Hematopoietic multipotent progenitor cell treated with erythropoietin and hydrocortisone succinate and interleukin-3 and kit ligand, for 17 days (in vitro differentiated cells): Measurements from ENCODE around the gene LRRIQ1.
"Not testable (repeated sequence)": the region's sequence is repeated elsewhere in the genome, so short reads cannot be mapped to it uniquely, and the experiment has no call there.

Experiments
- DNase-seq: peaks from one replicate; pipeline ENCODE4 v3.0.0-alpha.2; 2015; ENCODE audit warnings: low spot score

The LRRIQ1 gene, protein sequence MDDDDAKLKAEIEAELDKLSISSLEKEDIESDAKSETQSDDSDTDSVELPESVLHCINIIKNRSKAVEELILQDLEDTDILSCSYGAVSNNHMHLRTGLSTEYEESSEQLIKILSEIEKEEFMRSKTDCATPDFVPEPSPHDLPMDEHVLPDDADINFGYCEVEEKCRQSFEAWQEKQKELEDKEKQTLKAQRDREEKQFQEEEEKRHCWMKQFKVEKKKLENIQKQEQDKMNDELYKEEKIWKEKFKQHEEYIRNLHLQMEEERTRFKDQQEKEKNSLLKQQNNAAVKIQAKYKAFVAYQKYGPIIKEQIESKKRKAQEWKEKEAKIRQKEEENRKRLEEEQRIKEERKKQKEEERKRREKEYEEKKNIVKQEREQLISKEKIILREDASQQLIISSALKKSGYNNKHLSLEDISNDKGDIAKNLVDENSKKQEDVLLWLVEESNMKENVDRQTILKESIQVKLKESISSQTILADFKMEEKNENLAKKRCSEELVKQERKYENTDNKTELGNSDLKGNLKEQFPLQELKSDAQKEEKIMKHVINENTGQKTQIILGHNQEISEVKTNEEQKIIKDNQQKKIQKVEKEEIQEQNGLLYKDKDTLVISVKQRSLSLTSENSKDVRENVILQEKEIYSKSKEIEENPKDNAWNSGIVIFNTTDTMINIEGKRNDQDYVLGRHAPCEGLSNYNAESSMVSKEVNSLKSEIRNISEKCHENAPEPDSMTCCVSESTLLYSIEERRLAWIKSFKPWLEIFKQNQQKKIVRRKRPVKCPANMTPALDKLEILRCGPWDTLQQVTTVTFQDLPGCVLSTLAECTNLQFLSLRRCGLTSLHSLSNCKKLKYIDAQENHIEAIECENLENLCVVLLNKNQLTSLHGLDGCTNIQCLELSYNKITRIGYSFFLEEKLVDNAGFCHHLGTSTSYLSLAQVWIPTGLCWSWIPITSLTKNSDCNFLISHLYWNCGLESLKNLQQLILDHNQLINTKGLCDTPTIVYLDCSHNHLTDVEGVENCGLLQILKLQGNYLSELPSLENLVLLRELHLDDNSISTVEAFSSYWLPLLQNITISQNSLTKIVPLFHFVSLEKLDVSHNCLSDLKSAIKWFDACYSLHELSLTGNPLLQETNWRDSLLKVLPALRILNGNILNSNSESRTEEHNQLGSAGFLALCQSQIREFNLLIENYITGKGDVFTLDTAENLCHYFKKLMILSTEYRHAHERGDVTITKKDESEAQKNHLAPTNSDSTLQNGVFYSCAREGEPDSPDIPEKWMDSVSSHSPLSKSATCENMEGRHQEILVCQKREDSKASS (N-terminal part only)

DNA sequence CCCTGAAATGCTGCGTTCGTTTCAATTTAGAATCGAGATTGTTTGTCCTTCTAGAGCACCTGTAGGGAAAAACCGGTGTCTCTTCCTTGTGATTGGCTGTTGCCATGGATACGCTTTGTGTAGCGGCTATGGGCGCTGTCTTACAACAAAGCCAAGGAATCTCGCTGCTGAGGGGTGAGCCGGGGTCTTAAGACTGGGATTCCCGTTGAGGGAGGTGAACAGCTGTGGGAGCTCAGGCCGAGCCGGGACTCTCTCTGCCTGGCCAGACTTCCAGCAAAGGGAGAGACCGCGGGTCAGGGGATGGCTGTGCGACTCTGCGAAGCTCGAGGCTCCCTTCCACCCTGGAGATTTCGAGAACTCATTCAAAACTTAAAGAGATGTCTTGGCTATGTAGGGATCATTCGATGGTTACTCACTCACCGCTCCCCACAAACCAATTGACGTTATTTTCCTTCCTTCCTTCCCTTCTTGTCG, at the start of gene LRRIQ1, which contains the start of gene TSPAN19:
Gene LRRIQ1, plus strand, starts transcription at position 118 of the 474 bp plus-strand sequence. CDS start 1,826 bp downstream, outside the sequence.
Gene TSPAN19, minus strand, starts transcription at position 44 of the 474 bp plus-strand sequence. CDS start 6,331 bp downstream, outside the sequence.
- DNase-seq: no peak

DNA sequence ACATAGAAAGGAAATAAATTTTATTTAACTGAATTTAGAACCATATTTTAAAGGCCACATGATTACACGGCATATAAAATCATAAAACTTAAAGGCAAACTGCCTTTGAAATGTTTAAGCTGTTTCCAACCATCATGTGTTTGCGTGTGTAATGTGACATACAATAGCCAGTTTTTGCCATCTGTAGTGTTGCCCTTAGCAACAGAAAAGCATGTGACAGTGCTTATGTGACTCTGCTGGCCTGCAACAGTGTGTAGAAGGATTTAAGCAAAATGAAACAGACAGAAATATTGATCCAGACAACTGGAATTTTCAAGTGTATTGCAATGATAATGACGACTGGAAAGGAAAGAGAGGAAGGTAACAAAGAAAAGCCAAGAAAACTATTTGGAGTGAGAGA, 49.6 kb upstream of the LRRIQ1 start:
- no peak for DNase-seq

DNA sequence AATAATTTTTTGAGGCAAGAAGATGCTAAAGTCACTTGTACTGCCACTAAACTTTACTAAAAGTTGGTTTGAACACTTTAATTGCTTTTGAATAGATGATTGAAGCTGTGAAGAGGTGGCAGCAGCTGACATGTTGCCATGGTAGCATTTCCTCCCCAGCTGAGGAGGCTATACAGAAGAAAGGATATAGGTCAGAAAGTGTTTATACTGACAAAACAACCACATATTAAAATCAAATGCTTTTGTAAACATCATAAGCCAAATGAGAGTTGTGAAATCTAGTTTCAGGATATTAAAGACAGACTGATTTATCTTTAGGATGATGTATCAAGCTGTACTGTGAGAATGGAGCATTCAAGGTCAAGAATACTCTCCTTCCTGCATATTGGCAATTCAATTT, 41.7 kb upstream of the LRRIQ1 start:
- no peak for DNase-seq

DNA sequence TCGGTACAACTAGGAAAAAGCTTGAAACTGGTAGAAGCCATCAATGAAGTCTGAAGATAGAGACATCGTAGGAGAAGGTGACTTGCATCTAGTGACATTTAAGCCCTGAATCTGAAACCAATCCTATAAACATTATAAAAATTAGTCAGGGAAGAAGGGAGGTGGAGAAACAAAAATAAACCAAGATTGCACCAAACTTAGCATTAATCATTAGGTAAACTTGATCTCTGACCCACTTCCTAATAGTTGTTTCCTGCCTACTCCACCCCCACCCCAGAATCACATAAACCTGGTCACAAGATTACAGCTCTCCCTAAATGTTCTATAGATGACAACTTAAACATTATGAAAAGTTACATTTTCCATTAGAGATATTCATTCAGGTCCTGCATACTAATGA, 40.5 kb upstream of the LRRIQ1 start:
- no peak for DNase-seq

DNA sequence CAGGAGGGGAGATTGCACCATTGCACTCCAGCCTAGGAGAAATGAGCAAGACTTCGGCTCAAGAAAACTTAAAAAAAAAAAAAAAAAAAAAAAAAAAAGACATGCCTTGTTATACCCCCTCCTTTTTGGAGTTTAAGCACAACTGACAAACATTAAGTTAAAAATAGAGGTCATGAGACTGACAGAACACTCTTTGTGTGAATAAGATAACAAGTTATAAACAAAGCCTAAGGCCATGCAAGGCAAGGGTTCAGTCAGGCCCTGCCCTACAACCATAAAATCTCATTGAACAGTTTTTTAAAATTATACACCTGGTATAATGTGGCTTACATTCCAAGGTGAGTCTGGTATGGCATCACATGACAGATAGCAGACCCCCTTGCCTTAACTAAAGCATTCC, 39.4 kb upstream of the LRRIQ1 start:
- DNase-seq: no peak

DNA sequence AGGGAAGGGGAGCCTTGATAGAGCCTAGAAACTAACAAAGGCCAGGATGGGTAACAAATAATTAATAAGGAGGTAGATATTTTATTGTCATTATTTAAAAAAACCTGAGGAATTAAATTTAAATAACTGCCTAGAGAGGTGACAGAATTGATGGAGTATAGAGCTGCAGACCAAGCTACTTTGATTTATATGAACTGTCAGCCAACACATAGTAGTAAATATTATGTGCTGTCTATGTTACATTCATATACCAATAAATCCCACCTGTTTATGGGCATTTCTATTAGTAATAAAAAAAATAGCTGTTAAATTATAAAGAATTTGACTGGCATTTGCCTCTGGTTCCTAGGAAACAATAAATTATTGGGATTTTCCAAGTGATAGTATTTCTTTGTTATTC, 37.8 kb upstream of the LRRIQ1 start:
- no peak for DNase-seq

DNA sequence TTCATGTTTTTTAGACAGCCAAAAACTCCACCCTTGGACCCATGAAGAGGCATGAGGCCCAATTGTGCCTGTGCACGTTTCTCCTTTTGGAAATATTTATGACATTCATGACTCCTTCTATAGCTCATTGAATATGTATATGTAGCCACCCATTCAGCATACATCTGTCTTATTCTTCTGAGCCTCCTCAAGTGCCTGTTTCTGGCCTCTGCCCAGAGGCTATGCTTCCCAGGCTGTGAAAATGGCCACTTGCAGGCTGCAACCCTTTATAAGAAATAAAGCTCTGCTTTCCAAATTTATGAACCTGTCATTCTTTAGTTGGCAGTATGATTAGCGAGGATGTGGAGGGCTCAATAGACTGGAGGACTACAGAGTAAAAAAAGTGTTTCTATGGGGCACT, 35.4 kb upstream of the LRRIQ1 start:
- DNase-seq: no peak

DNA sequence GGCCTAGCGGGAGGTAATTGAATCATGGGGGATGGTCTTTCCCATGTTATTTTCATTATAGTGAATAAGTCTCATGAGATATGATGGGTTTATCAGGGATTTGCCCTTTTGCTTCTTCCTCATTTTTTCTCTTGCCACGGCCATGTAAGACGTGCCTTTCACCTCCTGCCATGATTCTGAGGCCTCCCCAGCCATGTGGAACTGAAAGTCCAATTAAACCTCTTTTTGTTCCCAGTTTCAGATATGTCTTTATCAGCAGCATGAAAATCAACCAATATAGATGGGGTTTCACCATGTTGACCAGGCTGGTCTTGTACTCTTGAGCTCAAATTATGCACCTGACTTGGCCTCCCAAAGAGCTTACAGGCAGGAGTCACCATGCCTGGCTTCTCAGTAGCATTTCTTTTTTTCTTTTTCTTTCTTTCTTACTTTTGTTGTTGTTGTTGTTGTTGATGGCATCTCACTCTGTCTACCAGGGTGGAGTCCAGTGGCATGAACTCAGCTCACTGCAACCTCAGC, 33.3 kb upstream of the LRRIQ1 start:
- DNase-seq: no peak

DNA sequence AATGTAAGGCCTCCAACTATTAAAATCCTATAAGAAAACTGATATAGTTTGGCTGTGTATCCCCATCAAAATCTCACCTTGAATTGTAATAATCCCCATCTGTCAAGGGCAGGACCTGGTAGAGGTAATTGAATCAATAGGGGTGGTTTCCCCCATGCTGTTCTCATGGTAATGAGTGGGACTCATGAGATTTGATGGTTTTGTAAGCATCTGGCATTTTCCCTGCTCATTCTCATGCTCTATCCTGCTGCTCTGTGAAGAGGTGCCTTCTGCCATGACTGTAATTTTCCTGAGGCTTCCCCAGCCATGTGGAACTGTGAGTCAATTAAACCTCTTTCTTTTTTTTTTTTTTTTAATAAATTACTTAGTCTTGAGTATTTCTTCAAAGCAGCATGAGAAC, 31.9 kb upstream of the LRRIQ1 start:
- no peak for DNase-seq

DNA sequence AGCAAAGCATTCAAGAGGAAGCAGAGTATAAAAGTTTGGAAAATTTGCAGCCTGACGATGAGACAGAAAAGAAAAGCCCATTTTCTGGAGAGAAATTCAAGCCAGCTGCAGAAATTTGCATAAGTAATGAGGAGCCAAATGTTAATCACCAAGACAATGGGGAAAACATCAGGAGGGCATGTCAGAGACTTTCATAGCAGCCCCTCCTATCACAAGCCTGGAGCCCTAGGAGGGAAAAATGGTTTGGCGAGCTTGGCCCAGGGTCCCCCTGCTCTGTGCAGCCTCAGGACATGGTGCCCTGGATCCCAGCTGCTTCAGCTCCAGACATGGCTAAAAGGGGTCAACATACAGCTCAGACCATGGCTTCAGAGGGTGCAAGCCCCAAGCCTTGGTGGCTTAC, 31.1 kb upstream of the LRRIQ1 start:
- not testable (repeated sequence) for DNase-seq

DNA sequence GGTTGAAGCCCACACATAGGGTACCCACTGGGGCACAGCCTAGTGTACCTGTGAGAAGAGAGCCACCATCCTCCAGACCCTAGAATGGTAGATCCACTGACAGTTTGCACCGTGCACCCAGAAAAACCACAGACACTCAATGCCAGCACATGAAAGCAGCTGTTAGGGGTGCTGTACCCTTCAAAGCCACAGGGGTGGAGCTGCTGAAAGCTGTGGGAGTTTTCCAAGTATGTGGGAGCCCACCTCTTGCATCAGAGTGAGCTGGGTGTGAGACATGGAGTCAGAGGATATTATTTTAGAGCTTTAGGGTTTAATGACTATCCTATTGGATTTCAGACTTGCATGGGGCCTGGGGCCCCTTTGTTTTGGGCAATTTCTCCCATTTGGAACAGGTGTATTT, 30.5 kb upstream of the LRRIQ1 start:
- no peak for DNase-seq

DNA sequence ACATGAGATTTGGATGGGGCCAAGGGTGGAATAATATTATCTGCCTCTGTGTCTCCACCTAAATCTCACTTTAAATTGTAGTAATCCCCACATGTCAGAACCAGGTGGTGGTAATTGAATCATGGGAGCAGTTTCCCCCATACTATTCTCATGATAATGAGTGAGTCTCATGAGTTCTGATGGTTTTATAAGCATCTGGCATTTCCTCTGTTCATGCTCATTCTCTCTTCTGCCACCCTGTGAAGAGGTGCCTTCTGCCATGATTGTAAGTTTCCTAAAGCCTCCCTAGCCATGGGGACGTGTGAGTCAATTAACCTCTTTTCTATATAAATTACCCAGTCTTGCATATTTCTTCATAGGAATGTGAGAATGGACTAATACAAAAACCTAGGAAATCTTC, 29.9 kb upstream of the LRRIQ1 start:
- DNase-seq: no peak

DNA sequence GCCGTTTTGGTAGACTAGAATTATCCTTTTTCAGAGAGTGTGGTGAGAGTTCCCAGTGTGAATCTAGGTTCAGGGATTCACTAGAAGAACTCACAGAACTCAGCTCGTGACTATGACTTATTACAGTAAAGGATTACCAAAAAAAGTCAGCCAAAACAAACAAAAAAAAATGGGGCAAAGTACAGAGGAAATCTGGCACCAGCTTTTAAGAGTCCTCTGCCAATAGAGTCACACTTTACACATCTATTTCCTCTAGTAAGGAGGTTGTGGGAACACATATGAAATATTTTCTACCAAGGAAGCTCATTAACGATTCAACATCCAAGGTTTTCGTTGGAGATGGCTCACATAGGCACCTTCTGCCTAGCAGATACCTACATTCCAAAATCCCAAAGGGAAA, 28.3 kb upstream of the LRRIQ1 start:
- DNase-seq: no peak

DNA sequence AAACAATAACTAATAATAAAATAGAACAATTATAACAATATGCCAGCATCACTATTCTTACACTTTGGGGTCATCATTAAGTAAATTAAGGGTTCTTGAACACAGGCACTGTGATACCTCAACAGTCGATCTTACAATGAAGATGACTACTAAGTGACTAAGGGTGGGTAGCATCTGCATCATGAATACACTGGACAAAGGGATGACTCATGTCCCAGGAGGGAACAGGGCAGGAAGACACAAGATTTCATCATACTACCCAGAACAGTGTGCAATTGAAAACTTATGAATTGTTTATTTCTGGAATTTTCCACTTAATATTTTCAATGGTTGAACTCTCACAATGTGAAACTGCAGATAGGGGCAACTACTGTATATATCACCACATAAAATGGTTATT, 19.7 kb upstream of the LRRIQ1 start:
- DNase-seq: no peak

DNA sequence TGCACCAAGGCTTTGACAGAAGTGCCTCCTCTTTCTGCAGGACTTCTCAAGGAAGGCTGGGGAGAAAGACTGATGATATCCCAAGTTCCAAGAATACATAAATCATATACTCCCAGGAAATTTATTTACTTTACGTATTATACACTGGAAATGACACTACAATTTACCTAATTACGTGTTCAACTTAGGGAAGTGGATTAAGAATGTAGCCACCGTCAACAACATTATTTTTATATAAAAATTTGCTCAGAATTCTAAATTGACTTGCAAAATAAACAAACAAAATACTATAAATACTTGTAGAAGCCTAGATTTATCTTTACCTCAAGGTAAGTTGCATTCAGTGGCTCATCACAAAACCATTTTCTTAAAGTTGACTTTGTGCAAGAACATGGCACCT, 19.0 kb upstream of the LRRIQ1 start:
- DNase-seq: no peak

DNA sequence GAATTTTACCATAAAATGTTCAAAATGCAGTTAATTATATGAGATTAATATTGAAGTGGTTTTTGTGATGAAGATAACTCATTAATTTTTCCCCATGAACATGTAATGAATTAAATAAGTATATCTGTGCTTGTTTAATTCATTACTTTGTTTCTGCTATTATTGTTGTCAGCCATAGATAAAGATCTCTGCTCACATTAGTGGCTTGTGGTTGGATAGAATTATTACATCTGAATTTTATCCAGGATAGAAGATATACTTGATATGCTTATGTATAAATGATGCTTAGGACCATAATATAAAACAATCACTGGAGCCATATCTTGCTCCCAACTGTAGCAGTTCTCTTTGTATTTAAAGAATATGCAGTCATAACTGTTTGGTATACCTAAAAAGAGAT, 18.5 kb upstream of the LRRIQ1 start:
- DNase-seq: no peak

DNA sequence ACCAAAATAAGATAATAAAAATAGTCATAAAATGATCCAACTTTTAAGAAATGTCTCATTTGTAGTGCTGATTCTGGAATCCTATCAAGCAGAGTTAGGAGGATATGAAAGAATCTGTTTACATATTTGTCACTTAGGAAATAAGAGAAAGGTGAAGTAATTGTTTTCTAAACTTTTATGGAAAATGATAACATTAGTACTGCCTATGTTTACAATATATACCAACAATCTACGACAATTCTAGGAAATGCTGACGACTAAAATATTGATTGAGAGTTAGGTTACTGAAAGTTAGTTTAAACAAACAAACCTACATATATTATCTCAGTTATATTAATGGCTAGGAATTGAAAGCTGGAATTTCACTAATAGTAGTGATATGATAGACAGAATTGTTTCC, 18.1 kb upstream of the LRRIQ1 start:
- no peak for DNase-seq

DNA sequence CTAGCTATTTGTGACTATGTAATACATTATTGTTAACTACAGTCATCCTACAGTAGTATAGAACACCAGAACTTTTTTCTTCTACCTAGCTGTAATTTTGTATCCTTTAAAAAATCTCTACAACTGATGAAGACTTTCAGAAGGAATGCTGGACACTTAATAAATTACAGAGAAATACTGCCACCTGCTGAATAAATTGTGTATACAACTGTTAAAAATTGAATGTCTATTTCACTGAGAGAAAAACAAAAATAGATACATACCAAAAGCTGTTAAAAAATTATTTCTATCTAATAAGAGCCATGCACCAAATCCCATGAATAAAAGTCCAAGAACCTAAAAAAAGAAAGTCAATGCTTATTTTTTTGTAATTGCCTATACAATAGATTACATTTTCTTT, 6.7 kb upstream of the LRRIQ1 start:
- no peak for DNase-seq

DNA sequence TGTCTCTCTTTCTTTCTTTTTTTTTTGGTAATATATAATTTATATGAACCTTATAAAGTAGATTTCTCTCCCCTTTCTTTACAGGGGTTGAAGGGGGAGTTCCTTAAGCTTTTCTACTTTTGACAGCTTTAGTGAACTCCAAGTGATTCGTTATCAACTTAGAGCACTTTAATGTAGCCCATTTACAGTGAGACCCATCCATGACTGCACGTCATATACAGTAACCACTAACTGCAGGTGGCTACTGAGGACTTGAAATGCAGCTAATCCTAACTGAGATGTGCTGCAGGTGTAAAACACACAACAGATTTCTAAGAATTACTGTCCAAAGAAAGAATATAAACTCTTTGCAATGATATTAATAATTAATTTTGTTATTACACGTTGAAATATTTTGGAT, 582 bp downstream of the LRRIQ1 start:
- DNase-seq: no peak

DNA sequence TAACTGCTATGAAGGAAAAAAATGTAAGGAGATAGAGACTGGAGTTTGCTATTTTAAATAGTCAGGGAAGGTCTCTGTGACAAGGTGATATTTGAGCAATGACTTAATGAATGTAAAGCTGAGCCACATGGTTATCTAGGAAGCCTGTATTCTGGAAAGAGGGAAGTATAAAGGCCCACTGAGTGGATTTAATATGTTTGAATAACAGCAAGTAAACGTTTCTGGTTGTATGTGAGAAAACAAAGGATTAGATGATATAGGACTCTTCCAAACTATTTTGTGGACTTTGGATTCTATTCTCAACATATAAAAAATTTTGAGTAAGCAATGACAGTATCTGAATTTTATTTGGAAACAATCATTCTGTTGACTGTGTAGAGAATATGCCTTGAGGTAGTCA, 5.2 kb downstream of the LRRIQ1 start:
- DNase-seq: no peak

DNA sequence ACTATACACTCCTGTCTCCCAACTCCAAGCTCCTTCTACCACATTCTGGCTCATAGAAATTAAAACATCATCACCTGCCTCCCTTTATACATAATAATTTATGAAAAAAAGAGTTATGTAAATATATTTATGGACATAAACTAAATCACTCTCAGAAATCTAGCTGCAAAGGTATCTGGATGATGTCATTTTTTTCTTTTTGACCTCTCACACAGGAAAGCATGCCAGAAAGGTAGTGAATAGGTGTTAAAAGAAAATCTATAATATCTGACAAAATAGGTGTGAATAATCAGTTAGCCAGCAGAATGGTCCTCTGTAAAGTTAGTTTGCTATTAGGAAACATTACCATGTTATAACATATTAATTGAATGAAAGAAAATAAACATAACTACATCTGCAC, 7.7 kb downstream of the LRRIQ1 start:
- DNase-seq: no peak
